ENCODE measurements around the gene ZNF33A. TPM values are rescaled to one million over a fixed set of nuclear protein-coding genes. Genes with fewer than 3 reads are reported as not detected.
"Not testable (repeated sequence)": the region's sequence is repeated elsewhere in the genome, so short reads cannot be mapped to it uniquely, and the experiment has no call there.

Gene ZNF33A
- total RNA-seq, 3 donors from 2014 or later: 25.4 to 73.6 (median 34.7) TPM

- Histone ChIP-seq H3K4me3 (no peak overlapping the region), H3K27me3 (no peaks in the 10 kb centered on the region), H3K36me3 (no peaks in the 10 kb centered on the region), H3K27ac (no peak overlapping the region), H3K9me3 (peaks cover 1 to 8% of the 10 kb centered on the region in 2 donors), H3K4me1 (no peaks in the 10 kb centered on the region)
- no peak for DNase-seq (ENCODE audit: low spot score in 2 of 2)
- TF ChIP-seq CTCF (IDR thresholded peaks at IDR 0.05) (no peak), POLR2AphosphoS5 (IDR thresholded peaks at IDR 0.05) (no peak), POLR2A (IDR thresholded peaks at IDR 0.05) (no peak)
- intact Hi-C loops (cut with DNase I; ENCODE audit: low total_unique reads): no loop called here
Measured at GRCh38 chr10:38070501-38070900, 60.0 kb downstream of the ZNF33A start.

- no peak overlapping the region for H3K27ac ChIP-seq
- TF ChIP-seq POLR2AphosphoS5 (IDR thresholded peaks at IDR 0.05): no peak
- intact Hi-C loops (cut with DNase I; ENCODE audit: low total_unique reads): no loop called here
- H3K36me3 ChIP-seq: no peaks in the 10 kb centered on the region
- H3K4me1 ChIP-seq: no peaks in the 10 kb centered on the region
- no peaks in the 10 kb centered on the region for H3K27me3 ChIP-seq
- H3K4me3 ChIP-seq: no peak overlapping the region
- peaks cover 7 to 9% of the 10 kb centered on the region in 2 donors for H3K9me3 ChIP-seq
- no peak for DNase-seq (ENCODE audit: low spot score in 2 of 2)
Measured at GRCh38 chr10:38072552-38072951, 62.1 kb downstream of the ZNF33A start.

GRCh38 chr10:38076687-38077086, 66.2 kb downstream of the ZNF33A start:
- Histone ChIP-seq H3K27ac (no peak overlapping the region), H3K4me1 (no peaks in the 10 kb centered on the region), H3K9me3 (peaks cover 7 to 9% of the 10 kb centered on the region in 2 donors), H3K36me3 (no peaks in the 10 kb centered on the region), H3K27me3 (no peaks in the 10 kb centered on the region), H3K4me3 (no peak overlapping the region)
- TF ChIP-seq CTCF (IDR thresholded peaks at IDR 0.05) (no peak), POLR2AphosphoS5 (IDR thresholded peaks at IDR 0.05) (no peak), POLR2A (IDR thresholded peaks at IDR 0.05) (no peak)
- intact Hi-C loops (cut with DNase I; ENCODE audit: low total_unique reads): no loop called here
- DNase-seq (ENCODE audit: low spot score in 2 of 2): no peak

GRCh38 chr10:38093318-38093717, 82.8 kb downstream of the ZNF33A start:
- H3K9me3 ChIP-seq; H3K36me3 ChIP-seq; intact Hi-C loops (cut with DNase I; ENCODE audit: low total_unique reads); H3K4me1 ChIP-seq; H3K27me3 ChIP-seq; H3K27ac ChIP-seq; DNase-seq (ENCODE audit: low spot score in 2 of 2): not testable (repeated sequence)
- peak overlapping the region in 2 of 3 donors; percentile 88 to 98 for H3K4me3 ChIP-seq

GRCh38 chr10:38093816-38094157, 83.3 kb downstream of the ZNF33A start:
- Histone ChIP-seq H3K4me1 (no peaks in the 10 kb centered on the region), H3K36me3 (no peaks in the 10 kb centered on the region), H3K4me3 (peak overlapping the region; percentile 87 to 98 (median 88)), H3K27me3 (no peaks in the 10 kb centered on the region), H3K27ac (peak overlapping the region; percentile 94 to 97), H3K9me3 (peaks cover 0 to 5% of the 10 kb centered on the region in 2 donors)
- intact Hi-C loops (cut with DNase I; ENCODE audit: low total_unique reads): no loop called here
- DNase-seq (ENCODE audit: low spot score in 2 of 2): no peak
- TF ChIP-seq CTCF (IDR thresholded peaks at IDR 0.05) (no peak), POLR2A (IDR thresholded peaks at IDR 0.05) (no peak), POLR2AphosphoS5 (IDR thresholded peaks at IDR 0.05) (peak in 1 of 3 donors; percentile 2)

- Histone ChIP-seq H3K4me3 (peak within 1 kb of the TSS; percentile 87 to 98 (median 88)), H3K4me1 (no peaks in the 10 kb centered on the region), H3K27me3 (no peaks in the 10 kb centered on the region), H3K27ac (peak within 1 kb of the TSS; percentile 94 to 97), H3K36me3 (no peaks in the 10 kb centered on the region), H3K9me3 (peaks cover 0 to 5% of the 10 kb centered on the region in 2 donors)
- DNase-seq (ENCODE audit: low spot score in 2 of 2): peak; percentile 90 to 92
- intact Hi-C loops (cut with DNase I; ENCODE audit: low total_unique reads): no loop called here
- TF ChIP-seq POLR2AphosphoS5 (IDR thresholded peaks at IDR 0.05) (peak in 2 of 3 donors; percentile 38 to 50), POLR2A (IDR thresholded peaks at IDR 0.05) (no peak), CTCF (IDR thresholded peaks at IDR 0.05) (no peak)
Measured at GRCh38 chr10:38094158-38094926, 83.9 kb downstream of the ZNF33A start, which contains the start of gene ZNF37A. ZNF37A (plus strand) TSS chr10:38094337; CDS start chr10:38096618, 2,281 bp downstream.
